Urinary bladder (tissue), 4 donors: ENCODE data around the gene ACSL3. TPM values are rescaled to one million over a fixed set of nuclear protein-coding genes. Genes with fewer than 3 reads are reported as not detected.

Experiments
- DNase-seq: peaks from one replicate; pipeline ENCODE4 v3.0.0-alpha.2; 2015; ENCODE audit errors: extremely low spot score
- H3K27ac ChIP-seq: one replicate; pipeline ENCODE4 v1.5.1; 2013; ENCODE audit warnings: low read depth, mild to moderate bottlenecking, moderate library complexity
- H3K36me3 ChIP-seq: one replicate; pipeline ENCODE4 v1.6.1; 2013; ENCODE audit warnings: mild to moderate bottlenecking, moderate library complexity; ENCODE audit not compliant: insufficient read depth
- H3K4me1 ChIP-seq: one replicate; pipeline ENCODE4 v1.6.1; 2013; ENCODE audit warnings: mild to moderate bottlenecking, moderate library complexity; ENCODE audit not compliant: insufficient read depth
- H3K4me3 ChIP-seq: one replicate; pipeline ENCODE4 v1.5.1; 2013; ENCODE audit warnings: low read depth, low read length
- WGBS: extraction: QIAGEN DNeasy Blood & Tissue Kit; methylation state at CpG from one replicate; pipeline ENCODE4 v1.1.7; 2013; 5-methylcytosine and 5-hydroxymethylcytosine counted together
- polyA plus RNA-seq: library from polyadenylated mRNA; stranded (reverse); fragments of 200-250 nt; gene quantifications from one replicate; pipeline ENCODE4 v1.2.3, GENCODE V29; 2013
- total RNA-seq: library from RNA; depleted of rRNA; stranded (reverse); fragments of >200 nt; gene quantifications from one replicate; pipeline ENCODE4 v1.2.3, GENCODE V29; 2014
- donor health status: healthy with polysubstance abuse.
- donor health status: healthy.

The ACSL3 gene
- total and polyA plus RNA-seq, 2 donors = 26.3 to 136 TPM

DNA sequence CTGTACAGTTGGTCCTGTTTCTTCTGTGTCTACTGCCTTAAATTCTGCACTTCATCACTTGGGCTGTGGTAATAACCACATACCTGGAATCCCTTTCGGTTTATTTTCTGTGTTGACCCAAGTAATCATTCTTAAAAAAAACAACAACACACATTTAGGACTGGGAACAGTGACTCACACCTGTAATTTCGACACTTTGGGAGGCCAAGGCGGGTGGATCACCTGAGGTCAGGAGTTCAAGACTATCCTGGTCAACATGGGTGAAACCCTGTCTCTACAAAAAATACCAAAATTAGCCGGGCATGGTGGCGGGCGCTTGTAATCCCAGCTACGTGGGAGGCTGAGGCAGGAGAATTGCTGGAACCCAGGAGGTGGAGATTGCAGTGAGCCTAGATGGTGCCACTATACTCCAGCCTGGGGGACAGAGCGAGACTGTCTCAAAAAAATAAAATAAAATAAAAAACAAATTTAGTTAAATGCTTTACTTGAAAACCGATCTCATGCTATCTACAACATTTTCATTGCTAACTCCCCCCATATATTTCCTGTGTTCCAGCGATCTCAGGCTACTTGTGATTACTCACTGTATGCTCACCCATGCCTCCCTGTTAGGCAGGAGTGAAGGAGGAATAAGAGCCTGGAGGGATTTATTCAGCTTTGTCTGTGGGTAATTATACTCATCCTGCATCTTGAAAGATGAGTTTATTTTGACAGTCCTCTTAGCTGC is 18.2 kb downstream of the ACSL3 start:
- Histone ChIP-seq H3K4me3 (no peak overlapping the region), H3K27ac (no peak overlapping the region), H3K36me3 (no peaks in the 10 kb centered on the region), H3K4me1 (no peaks in the 10 kb centered on the region)
- 89% methylated on average over 10 of the region's 10 CpGs for WGBS
- no peak for DNase-seq

- Histone ChIP-seq H3K36me3 (no peaks in the 10 kb centered on the region), H3K4me1 (no peaks in the 10 kb centered on the region), H3K4me3 (no peak overlapping the region), H3K27ac (no peak overlapping the region)
- 80% methylated on average over 3 of the region's 3 CpGs for WGBS
- DNase-seq = no peak
Measured at GRCh38 chr2:222879604-222879933, 18.7 kb downstream of the ACSL3 start.

GRCh38 chr2:222882484-222882928 is 21.7 kb downstream of the ACSL3 start:
- DNase-seq = no peak
- Histone ChIP-seq H3K4me1 (peaks cover 2% of the 10 kb centered on the region), H3K27ac (no peak overlapping the region), H3K4me3 (no peak overlapping the region), H3K36me3 (no peaks in the 10 kb centered on the region)
- WGBS = 95% methylated on average over 6 of the region's 6 CpGs

- Histone ChIP-seq H3K36me3 (no peaks in the 10 kb centered on the region), H3K4me3 (no peak overlapping the region), H3K4me1 (peaks cover 2% of the 10 kb centered on the region), H3K27ac (no peak overlapping the region)
- 69% methylated on average over 3 of the region's 3 CpGs for WGBS
- DNase-seq = no peak
Measured at GRCh38 chr2:222883420-222883819, 22.6 kb downstream of the ACSL3 start.

GRCh38 chr2:222884114-222884771 is 23.4 kb downstream of the ACSL3 start:
- H3K4me3 ChIP-seq = no peak overlapping the region
- DNase-seq = no peak
- no peak overlapping the region for H3K27ac ChIP-seq
- 15% methylated on average over 2 of the region's 2 CpGs for WGBS
- H3K4me1 ChIP-seq = peaks cover 2% of the 10 kb centered on the region
- no peaks in the 10 kb centered on the region for H3K36me3 ChIP-seq

- H3K36me3 ChIP-seq = no peaks in the 10 kb centered on the region
- H3K27ac ChIP-seq = peak overlapping the region; percentile 10
- no peak for DNase-seq
- 31% methylated on average over 5 of the region's 5 CpGs for WGBS
- H3K4me1 ChIP-seq = peaks cover 4% of the 10 kb centered on the region
- H3K4me3 ChIP-seq = no peak overlapping the region
Measured at GRCh38 chr2:222884805-222885424, 24.1 kb downstream of the ACSL3 start.

DNA sequence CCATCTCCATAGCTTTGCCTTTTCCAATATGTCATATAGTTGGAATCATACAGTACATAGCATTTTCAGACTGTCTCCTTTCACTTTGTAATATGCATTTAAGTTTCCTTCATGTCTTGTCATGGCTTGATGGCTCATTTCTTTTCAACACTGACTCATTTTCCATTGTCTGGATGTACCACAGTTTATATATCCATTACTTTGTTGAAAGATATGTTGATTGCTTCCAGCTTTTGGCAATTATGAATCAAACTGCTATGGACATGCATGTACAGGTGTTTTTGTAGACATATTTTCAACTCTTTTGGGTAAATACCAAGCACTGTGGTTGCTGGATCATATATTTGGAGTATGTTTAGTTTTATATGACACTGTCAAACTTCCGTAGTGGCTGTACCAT is 26.3 kb downstream of the ACSL3 start:
- H3K4me1 ChIP-seq = peaks cover 4% of the 10 kb centered on the region
- H3K4me3 ChIP-seq = no peak overlapping the region
- H3K27ac ChIP-seq = no peak overlapping the region
- no peak for DNase-seq
- 95% methylated on average over 1 of the region's 1 CpG for WGBS
- no peaks in the 10 kb centered on the region for H3K36me3 ChIP-seq

GRCh38 chr2:222888716-222889115 is 27.9 kb downstream of the ACSL3 start:
- no peaks in the 10 kb centered on the region for H3K36me3 ChIP-seq
- no peak overlapping the region for H3K4me3 ChIP-seq
- no peak for DNase-seq
- peaks cover 4% of the 10 kb centered on the region for H3K4me1 ChIP-seq
- 94% methylated on average over 7 of the region's 7 CpGs for WGBS
- no peak overlapping the region for H3K27ac ChIP-seq

- H3K36me3 ChIP-seq = no peaks in the 10 kb centered on the region
- H3K4me1 ChIP-seq = peaks cover 2% of the 10 kb centered on the region
- no peak overlapping the region for H3K27ac ChIP-seq
- 69% methylated on average over 4 of the region's 4 CpGs for WGBS
- DNase-seq = no peak
- H3K4me3 ChIP-seq = no peak overlapping the region
Measured at GRCh38 chr2:222891890-222892289, 31.1 kb downstream of the ACSL3 start.

DNA sequence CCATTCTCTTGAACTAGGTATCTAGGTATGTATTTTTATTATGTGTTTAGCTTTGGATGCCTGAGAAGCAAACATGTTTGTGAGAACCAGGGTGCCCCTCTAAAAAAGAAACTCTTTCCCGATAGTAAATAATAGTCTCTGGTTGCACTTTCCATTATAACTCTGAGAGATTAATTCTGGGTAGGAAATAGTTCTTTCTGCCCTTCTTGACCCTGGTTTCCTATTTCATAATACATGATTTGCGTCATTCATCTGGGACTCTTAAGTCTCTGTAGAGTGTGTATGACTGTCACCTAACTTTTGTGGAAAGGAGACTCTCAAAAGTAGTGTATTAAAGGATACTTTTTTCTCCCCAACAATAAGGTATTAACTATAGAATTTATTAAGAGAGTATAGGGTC is 31.5 kb downstream of the ACSL3 start:
- 71% methylated on average over 2 of the region's 2 CpGs for WGBS
- Histone ChIP-seq H3K27ac (no peak overlapping the region), H3K4me1 (peaks cover 2% of the 10 kb centered on the region), H3K4me3 (no peak overlapping the region), H3K36me3 (no peaks in the 10 kb centered on the region)
- no peak for DNase-seq

DNA sequence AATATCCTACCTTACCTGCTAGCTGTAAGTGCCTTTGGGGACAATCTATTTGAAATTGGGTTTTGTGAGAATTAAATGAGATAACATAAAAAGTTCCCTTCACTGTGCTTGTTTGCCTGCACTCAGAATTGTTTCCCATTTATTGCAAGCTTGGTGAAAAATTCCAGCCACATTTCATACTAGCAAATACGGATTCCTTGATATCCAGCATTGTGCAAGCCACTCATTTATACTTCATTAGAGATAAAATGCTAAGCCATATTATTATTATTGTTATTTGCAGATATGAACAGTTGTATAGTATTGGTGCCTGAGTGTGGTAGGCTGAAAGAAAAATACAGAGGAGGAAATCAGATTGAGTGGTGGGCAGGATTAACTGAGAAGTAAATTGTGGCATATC is 31.9 kb downstream of the ACSL3 start:
- 96% methylated on average over 1 of the region's 1 CpG for WGBS
- no peak for DNase-seq
- peaks cover 2% of the 10 kb centered on the region for H3K4me1 ChIP-seq
- H3K36me3 ChIP-seq = no peaks in the 10 kb centered on the region
- no peak overlapping the region for H3K27ac ChIP-seq
- H3K4me3 ChIP-seq = no peak overlapping the region

DNA sequence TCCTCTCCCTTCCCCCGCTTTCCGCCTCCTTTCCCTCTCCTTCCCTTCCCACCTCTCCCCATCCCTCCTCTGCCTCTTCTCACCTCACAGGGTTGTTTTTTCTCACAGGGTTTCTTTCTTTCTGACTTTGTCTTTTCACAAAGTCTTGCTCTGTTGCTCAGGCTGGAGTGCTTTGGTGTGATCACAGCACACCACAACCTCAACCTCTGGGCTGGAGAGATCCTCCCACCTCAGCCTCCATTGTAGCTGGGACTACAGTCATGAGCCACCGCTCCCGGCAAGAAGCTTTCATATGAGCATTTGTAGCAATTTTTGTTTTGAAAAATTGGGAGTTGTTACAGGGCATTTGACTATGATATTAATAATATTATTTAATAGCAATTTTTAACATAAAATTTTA is 32.9 kb downstream of the ACSL3 start:
- WGBS = 98% methylated on average over 4 of the region's 4 CpGs
- H3K36me3 ChIP-seq = no peaks in the 10 kb centered on the region
- H3K27ac ChIP-seq = no peak overlapping the region
- H3K4me3 ChIP-seq = no peak overlapping the region
- DNase-seq = no peak
- peaks cover 2% of the 10 kb centered on the region for H3K4me1 ChIP-seq

DNA sequence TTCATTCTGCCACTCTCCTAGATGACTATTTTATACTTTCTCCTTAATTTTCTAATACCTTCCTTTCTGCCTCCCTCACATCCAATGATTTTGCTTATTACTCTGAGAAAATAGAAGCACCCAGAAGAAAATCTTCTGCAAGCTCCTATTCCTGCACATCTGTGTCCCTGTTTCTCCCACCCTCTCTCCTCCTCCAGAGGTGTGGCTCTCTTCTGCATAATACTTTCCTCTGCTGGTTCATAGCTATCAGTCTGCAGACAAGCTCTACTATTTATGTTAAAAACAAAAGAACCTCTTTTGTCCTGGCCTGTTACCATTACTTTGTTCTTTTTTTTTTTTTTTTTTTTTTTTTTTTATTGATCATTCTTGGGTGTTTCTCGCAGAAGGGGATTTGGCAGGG is 34.3 kb downstream of the ACSL3 start:
- Histone ChIP-seq H3K27ac (no peak overlapping the region), H3K36me3 (no peaks in the 10 kb centered on the region), H3K4me3 (no peak overlapping the region), H3K4me1 (no peaks in the 10 kb centered on the region)
- no peak for DNase-seq
- no CpG with 5 or more reads among the region's 1 CpG for WGBS

DNA sequence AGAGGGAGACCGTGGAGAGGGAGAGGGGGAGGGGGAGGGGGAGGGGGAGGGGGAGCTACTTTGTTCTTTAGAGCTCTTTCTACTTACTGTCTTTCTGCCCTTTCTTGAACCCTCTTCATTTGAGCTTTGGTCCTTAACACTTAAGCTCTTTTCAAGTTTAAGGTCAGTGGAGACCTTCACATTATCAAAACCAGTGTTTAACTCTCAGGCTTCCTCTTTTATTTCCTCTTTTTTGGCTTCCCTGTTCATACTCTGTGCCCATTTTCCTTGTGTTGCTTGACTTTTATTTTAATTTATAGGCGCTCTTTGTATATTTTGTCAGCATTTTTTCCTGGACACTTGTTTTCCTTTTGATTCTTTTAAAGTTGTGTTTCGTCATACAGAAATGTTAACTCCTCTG is 37.1 kb downstream of the ACSL3 start:
- no peak overlapping the region for H3K27ac ChIP-seq
- H3K4me3 ChIP-seq = no peak overlapping the region
- no peak for DNase-seq
- WGBS = 67% methylated on average over 2 of the region's 3 CpGs
- H3K4me1 ChIP-seq = no peaks in the 10 kb centered on the region
- H3K36me3 ChIP-seq = no peaks in the 10 kb centered on the region
